SK-N-SH (cell line): ENCODE measurements around the gene MEGF8.

ENCODE experiments used
- NFIC ChIP-seq: IDR thresholded peaks from 2 replicates; pipeline ENCODE4 v1.4.0; 2012; ENCODE audit warnings: borderline replicate concordance
- RCOR1 ChIP-seq: fragments of 150-350 bp; IDR thresholded peaks from 2 replicates; pipeline ENCODE4 v1.6.1; 2017; ENCODE audit warnings: antibody characterized with exemption, low read length
- TF ChIP-seq, protein P1 (sequence below): fragments of 200-600 bp; sonication (generic); IDR thresholded peaks from 2 replicates; pipeline ENCODE4 v1.6.1; 2017; ENCODE audit warnings: antibody characterized with exemption, mild to moderate bottlenecking, moderate library complexity

DNA sequence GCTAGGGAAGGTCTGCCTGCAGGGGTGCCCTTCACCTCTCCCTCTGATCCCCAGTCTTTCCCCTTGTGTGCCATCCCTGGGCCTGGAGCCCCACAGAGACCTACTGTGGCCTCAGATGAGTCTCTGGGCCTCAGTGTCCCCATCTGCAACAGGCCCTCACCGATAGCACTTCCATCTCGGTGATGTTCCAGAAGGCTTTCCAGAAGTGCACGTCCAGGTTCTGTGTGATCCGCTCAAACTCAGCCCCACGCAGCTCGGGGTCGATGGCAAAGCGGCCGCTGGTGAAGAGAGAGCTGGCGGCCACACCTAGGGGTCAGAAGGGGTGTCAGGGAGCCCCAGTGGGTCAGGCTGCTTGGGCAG is 82.4 kb downstream of the MEGF8 start:
- TF ChIP-seq, protein P1, sequence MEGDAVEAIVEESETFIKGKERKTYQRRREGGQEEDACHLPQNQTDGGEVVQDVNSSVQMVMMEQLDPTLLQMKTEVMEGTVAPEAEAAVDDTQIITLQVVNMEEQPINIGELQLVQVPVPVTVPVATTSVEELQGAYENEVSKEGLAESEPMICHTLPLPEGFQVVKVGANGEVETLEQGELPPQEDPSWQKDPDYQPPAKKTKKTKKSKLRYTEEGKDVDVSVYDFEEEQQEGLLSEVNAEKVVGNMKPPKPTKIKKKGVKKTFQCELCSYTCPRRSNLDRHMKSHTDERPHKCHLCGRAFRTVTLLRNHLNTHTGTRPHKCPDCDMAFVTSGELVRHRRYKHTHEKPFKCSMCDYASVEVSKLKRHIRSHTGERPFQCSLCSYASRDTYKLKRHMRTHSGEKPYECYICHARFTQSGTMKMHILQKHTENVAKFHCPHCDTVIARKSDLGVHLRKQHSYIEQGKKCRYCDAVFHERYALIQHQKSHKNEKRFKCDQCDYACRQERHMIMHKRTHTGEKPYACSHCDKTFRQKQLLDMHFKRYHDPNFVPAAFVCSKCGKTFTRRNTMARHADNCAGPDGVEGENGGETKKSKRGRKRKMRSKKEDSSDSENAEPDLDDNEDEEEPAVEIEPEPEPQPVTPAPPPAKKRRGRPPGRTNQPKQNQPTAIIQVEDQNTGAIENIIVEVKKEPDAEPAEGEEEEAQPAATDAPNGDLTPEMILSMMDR = no peak
- no peak for TF ChIP-seq RCOR1
- TF ChIP-seq NFIC = no peak
